Measurements from ENCODE around the gene TDRD10.

DNA sequence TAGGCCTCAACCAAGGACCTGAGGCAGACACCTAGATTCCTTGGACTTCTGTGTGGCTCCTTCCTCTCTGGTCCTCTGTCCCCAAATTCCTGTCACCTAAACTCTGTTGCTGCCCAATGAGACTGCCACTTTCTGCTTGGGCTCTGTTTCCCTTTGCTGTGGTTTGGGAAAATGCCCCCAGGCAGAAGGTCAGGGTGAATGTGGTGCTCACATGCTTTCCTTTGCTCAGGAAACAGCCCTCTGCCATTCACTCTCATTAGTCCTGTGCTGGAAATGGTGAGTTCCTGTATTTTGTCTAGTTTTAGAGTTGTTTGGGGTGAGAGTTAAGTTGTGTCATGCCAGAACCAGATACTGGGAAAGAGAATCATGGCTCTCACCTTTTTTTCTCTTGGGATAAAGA is 22.9 kb downstream of the TDRD10 start:
- TF ChIP-seq POLR2A (IDR thresholded peaks at IDR 0.05; ENCODE audit: low read depth, low read length) (no peak), POLR2AphosphoS5 (IDR thresholded peaks at IDR 0.05; ENCODE audit: low read depth, low read length) (no peak)
